GM18907 (cell line): Measurements from ENCODE around the gene HAO2.
"Not testable (repeated sequence)": the region's sequence is repeated elsewhere in the genome, so short reads cannot be mapped to it uniquely, and the experiment has no call there.

Experiments
- ATAC-seq: cut with Tn5 transposase; IDR thresholded peaks from one replicate; pipeline ENCODE4 v1.9.1; 2021; ENCODE audit warnings: mild to moderate bottlenecking, moderate library complexity; ENCODE audit not compliant: unreplicated experiment

HAO2 gene

GRCh38 chr1:119341372-119341947, 27.1 kb upstream of the HAO2 start:
- no peak for ATAC-seq

GRCh38 chr1:119345398-119345797, 23.2 kb upstream of the HAO2 start:
- ATAC-seq, result no peak

DNA sequence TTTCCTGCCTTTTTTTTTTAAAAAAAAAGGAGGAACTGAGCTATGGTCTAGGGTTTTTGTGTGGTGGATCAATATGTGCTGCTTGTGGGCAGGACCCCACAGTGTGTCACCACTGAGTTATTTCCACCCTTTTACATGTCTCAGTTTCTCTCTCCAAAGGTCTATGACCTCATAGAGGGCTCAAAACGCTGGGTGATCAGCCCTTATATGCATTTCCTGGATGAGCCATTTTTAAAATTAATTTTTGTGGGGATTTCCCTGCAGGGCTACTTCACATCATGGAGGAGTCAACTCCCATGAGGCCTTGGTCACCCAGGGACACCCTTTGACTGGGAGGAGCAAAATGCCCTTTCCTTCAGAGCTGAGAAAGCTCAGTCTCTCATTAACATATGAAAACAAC, 20.7 kb upstream of the HAO2 start:
- peak; percentile 85 for ATAC-seq

- no peak for ATAC-seq
Observed at GRCh38 chr1:119348941-119349340, 19.6 kb upstream of the HAO2 start.

GRCh38 chr1:119350866-119351265, 17.7 kb upstream of the HAO2 start:
- ATAC-seq, result not testable (repeated sequence)

- ATAC-seq, result no peak
Observed at GRCh38 chr1:119351997-119352396, 16.6 kb upstream of the HAO2 start.

DNA sequence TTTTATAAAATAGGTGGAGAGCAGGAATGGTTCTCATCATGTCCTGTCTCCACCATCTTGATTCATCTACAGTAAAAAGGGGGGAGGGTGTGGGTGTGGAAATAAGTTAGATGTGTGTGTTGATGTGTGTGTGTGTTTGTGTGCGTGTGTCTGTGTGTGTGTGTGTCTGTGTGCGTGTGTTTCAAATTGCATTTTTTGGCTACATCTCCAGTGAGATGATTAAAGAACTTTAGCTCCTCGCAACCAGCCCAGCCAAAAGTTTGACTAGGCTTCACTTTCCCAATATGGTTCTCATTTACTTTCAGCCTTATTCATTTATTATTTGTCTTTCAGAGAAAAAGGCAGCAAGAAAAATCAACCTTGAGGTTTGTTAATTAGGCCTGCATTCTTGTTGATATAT, 14.7 kb upstream of the HAO2 start:
- ATAC-seq, result no peak

GRCh38 chr1:119358636-119359035, 9.9 kb upstream of the HAO2 start:
- ATAC-seq, result no peak

- no peak for ATAC-seq
Observed at GRCh38 chr1:119359730-119360129, 8.9 kb upstream of the HAO2 start.

- no peak for ATAC-seq
Observed at GRCh38 chr1:119361205-119361604, 7.4 kb upstream of the HAO2 start.

DNA sequence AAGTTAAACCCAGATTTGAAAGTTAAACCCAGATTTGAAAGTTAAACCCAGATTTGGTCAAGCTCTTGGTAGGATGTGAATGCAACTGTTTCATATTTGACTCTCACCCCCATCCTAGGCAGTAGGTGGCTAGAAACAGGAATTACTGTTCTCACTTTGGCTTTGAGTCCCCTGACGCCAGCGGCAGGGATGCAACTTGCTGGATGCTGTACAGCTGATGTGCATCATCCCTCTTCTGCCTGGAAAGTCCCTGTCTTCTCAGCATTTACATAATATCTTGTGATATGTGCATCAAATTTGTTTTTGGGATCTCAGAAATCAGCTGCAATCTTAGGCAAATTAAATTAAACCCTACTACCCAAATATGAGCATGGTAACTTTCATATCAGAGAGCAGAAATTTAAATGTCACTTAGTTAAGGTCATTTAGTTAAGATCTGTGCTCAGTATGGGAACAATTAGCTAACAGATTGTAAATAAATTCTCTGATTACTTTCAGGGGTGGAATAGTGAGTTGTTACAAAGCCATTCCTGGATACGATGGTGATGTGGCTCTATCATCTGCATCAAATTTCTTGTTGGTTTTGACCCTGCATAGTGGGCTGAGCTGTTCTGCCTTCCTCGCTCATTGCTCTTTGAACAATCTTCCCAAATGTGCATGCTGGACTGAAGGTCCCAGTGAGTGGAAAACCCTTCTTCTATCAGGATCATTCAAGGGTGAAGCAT, 6.8 kb upstream of the HAO2 start:
- no peak for ATAC-seq

DNA sequence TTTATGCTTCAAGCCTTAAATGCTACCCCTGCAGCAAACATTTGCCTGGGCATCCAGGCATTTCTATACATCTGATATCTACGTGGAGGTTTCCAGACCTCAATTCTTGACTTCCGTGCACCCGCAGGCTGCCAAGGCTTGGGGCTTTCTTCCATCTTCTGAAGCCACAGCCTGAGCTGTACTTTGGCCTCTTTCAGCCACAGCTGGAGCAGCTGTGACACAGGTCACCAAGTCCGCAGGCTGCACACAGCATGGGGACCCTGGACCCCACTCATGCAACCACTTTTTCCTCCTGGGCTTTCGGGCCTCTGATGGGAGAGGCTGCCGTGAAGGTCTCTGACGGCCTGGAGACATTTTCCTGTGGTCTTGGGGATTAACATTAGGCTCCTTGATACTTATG, 5.4 kb upstream of the HAO2 start:
- ATAC-seq, result no peak

DNA sequence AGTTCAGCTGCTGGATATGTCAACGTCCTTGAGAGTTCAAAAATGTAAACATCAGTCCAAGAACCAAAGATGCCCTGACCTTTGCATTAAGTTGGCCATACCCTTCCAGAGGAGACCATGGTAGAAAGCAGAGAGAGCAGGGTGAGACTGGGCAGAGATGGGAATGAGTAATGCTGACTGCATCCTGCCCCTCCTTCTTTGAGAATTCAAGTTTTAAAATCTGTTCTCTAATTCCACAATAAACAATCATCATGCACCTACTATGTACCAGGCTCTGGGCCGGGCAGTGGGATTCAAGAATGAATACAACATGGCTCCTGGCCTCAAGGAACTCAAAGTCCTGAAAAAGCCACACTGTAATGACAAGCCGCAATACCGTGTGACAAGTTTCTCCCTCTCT, 3.9 kb upstream of the HAO2 start:
- no peak for ATAC-seq

DNA sequence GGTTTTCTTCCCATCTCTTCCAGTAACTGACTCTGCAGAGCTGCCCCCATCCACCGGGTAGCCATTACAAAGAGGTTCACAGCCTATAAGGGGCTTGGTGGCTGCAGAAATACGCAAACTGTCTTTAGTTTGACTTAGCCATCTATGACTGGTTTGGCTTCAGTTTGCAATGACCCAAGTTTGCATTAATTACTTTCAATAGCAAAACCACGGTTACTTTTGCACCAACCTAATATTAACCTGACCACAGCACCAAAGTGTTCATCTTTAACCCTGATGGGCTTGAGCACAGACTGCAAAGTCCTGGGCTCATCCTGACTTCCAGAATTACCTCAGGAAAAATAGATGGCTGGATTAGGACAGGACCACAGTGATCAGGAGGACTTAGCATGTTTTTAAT, 2.2 kb upstream of the HAO2 start:
- ATAC-seq, result peak; percentile 91

GRCh38 chr1:119367432-119368124, 1.0 kb upstream of the HAO2 start:
- no peak for ATAC-seq

- no peak for ATAC-seq
Observed at GRCh38 chr1:119370748-119371147, 2.2 kb downstream of the HAO2 start.

DNA sequence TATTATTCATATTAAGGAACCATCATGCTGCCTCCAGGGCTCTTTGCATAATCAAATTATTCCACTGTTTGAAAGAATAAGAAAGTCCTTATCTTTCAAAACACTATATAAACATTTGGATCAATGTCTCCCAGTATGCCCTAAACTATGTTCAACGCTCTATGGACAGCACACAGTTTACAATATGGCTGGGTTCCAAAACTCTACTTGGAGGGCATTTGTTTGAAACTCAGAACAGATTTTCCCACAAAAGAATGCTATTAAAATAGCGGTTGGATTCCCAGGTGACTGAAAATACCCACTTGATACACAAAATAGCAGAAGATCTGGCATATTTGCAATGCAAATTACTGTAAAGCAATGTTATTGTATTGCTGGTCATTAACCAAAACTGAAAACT, 3.2 kb downstream of the HAO2 start:
- no peak for ATAC-seq

GRCh38 chr1:119372503-119373086, 4.0 kb downstream of the HAO2 start:
- ATAC-seq, result peak; percentile 77

DNA sequence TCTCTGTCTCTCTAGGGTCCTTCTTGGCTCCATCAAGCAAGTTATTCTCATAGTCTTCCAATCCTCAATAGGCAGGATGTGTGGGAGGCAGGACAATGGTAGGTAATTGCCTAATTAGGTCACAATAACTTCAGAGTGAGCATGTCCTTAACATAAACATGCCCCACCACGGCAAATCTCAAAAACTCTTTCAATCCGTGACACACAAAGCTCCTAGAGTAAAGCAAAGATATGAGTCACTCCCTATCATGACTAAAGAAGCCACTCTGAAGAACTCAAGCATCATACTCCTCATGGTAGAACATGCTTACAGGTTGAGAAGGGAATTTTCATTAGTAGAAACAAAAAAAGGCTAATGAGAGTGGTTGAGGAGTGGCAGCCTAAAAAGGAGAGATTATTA, 4.9 kb downstream of the HAO2 start:
- ATAC-seq, result peak; percentile 63

DNA sequence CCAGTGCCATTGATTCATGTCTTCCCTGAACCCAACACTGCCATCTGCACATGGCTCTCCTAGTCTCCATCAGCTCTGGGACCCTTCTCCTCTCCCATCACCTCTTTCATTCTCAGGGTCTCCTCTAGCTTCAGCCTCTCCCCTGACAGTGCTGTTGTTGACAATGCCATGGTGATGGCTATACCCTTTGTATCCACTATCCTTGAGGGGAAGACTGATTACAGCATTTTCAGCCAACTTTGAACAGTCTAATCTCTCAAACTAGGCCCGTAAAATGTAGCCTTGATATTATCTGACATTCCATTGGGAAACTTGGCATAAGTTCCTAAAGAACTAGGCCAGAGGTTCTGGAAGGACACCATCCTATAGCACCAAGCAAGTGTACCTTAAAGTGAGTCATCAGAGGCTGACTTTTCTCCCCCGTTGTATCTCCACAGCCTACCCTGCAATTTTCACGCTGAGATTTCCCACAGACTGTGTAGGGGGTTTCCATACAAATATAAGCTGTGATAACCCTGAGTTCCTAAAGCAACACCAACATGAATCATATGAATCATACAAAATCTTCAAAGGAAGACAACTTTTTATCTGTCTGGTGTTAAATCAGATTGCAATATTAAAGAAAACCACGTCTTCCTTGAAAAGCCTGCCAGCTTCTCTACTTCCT, 5.8 kb downstream of the HAO2 start:
- no peak for ATAC-seq

DNA sequence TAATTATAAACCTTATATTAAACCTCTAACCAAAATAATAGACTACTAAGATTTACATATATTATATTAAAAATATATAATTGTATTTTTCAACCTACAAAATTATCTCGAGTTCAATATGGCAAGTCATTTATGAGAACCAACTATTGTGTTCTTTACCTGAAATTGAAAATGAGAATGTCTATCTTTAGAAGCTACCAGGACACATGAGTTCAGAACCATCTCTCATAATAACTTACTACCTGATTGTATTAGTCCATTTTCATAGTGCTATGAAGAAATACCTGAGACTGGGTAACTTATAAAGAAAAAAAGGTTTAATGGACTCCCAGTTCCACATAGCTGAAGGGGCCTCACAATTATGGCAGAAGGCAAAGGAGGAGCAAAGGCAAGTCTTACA, 6.8 kb downstream of the HAO2 start:
- no peak for ATAC-seq
